DOHH2 (cell line): ENCODE measurements around the gene SLC5A10.
"Not testable (repeated sequence)": the region's sequence is repeated elsewhere in the genome, so short reads cannot be mapped to it uniquely, and the experiment has no call there.

ENCODE experiments used
- H3F3A ChIP-seq: fragments of 200-600 bp; sonication (generic), shearing (Covaris generic); 2 replicates; pipeline ENCODE4 v1.6.0; 2016; ENCODE audit warnings: antibody characterized with exemption, mild to moderate bottlenecking; ENCODE audit not compliant: control insufficient read depth, insufficient read depth
- H3K27ac ChIP-seq: fragments of 200-600 bp; sonication (generic); 2 replicates; pipeline ENCODE4 v1.5.1; 2014; ENCODE audit warnings: low read depth, mild to moderate bottlenecking, low read length, moderate library complexity
- H3K27me3 ChIP-seq: fragments of 200-600 bp; sonication (generic); 2 replicates; pipeline ENCODE4 v1.6.1; 2014; ENCODE audit warnings: mild to moderate bottlenecking, low read length, mixed read lengths; ENCODE audit not compliant: control insufficient read depth
- H3K36me3 ChIP-seq: fragments of 200-600 bp; sonication (generic); 2 replicates; pipeline ENCODE4 v1.6.1; 2014; ENCODE audit warnings: mild to moderate bottlenecking, low read length, moderate library complexity, mixed read lengths; ENCODE audit not compliant: control insufficient read depth
- H3K4me1 ChIP-seq: fragments of 200-600 bp; sonication (generic); 2 replicates; pipeline ENCODE4 v1.6.1; 2014; ENCODE audit warnings: mild to moderate bottlenecking, low read length, mixed read lengths; ENCODE audit not compliant: control insufficient read depth
- H3K4me2 ChIP-seq: fragments of 200-600 bp; sonication (generic); 2 replicates; pipeline ENCODE4 v1.6.0; 2014; ENCODE audit warnings: mild to moderate bottlenecking, low read length, moderate library complexity
- H3K4me3 ChIP-seq: fragments of 200-600 bp; sonication (generic); 2 replicates; pipeline ENCODE4 v1.5.1; 2014; ENCODE audit warnings: mild to moderate bottlenecking, low read length, mixed read lengths
- H3K79me2 ChIP-seq: fragments of 200-600 bp; sonication (generic); 2 replicates; pipeline ENCODE4 v1.6.1; 2014; ENCODE audit warnings: mild to moderate bottlenecking, low read length, mixed read lengths; ENCODE audit not compliant: control insufficient read depth
- H3K9me2 ChIP-seq: fragments of 200-600 bp; sonication (generic); replicated peaks from 2 replicates; pipeline ENCODE4 v1.6.1; 2014; ENCODE audit warnings: mild to moderate bottlenecking, low read length, mixed read lengths; ENCODE audit not compliant: control insufficient read depth
- H3K9me3 ChIP-seq: fragments of 200-600 bp; sonication (generic); 2 replicates; pipeline ENCODE4 v1.6.1; 2014; ENCODE audit warnings: antibody characterized with exemption, low read length, mixed read lengths; ENCODE audit not compliant: control insufficient read depth, insufficient read depth
- H4K20me1 ChIP-seq: fragments of 200-600 bp; sonication (generic); 2 replicates; pipeline ENCODE4 v1.6.0; 2014; ENCODE audit warnings: low read depth, mild to moderate bottlenecking, antibody characterized with exemption, low read length, moderate library complexity; ENCODE audit not compliant: control insufficient read depth, insufficient read depth
- CTCF ChIP-seq: fragments of 200-600 bp; sonication (generic); IDR thresholded peaks from one replicate; pipeline ENCODE4 v1.5.1; 2014; ENCODE audit warnings: antibody characterized with exemption, mild to moderate bottlenecking, low read depth, low read length; ENCODE audit not compliant: poor library complexity, severe bottlenecking
- EZH2phosphoT487 ChIP-seq: fragments of 200-600 bp; sonication (generic); IDR thresholded peaks from 2 replicates; pipeline ENCODE4 v1.6.1; 2017; ENCODE audit warnings: borderline replicate concordance, mild to moderate bottlenecking, antibody characterized with exemption, low read length, moderate library complexity, mixed read lengths

Gene SLC5A10

GRCh38 chr17:18921485-18921884, 30.5 kb upstream of the SLC5A10 start:
- H3K4me1 ChIP-seq, result peaks cover 97% of the 10 kb centered on the region
- no peaks in the 10 kb centered on the region for H3K27me3 ChIP-seq
- H3K27ac ChIP-seq, result peak overlapping the region; percentile 79
- H3K36me3 ChIP-seq, result peaks cover 70% of the 10 kb centered on the region
- H3K79me2 ChIP-seq, result peaks cover 81% of the 10 kb centered on the region
- TF ChIP-seq CTCF (no peak), EZH2phosphoT487 (no peak)
- no peaks in the 10 kb centered on the region for H3K9me2 ChIP-seq
- no peaks in the 10 kb centered on the region for H3K9me3 ChIP-seq
- H3F3A ChIP-seq, result peaks cover 34% of the 10 kb centered on the region
- peak overlapping the region; percentile 84 for H3K4me2 ChIP-seq
- H4K20me1 ChIP-seq, result no peaks in the 10 kb centered on the region
- H3K4me3 ChIP-seq, result peak overlapping the region; percentile 46

- no peaks in the 10 kb centered on the region for H3K9me3 ChIP-seq
- H3F3A ChIP-seq, result peaks cover 34% of the 10 kb centered on the region
- peaks cover 70% of the 10 kb centered on the region for H3K36me3 ChIP-seq
- H3K79me2 ChIP-seq, result peaks cover 82% of the 10 kb centered on the region
- peak overlapping the region; percentile 46 for H3K4me3 ChIP-seq
- peak overlapping the region; percentile 79 for H3K27ac ChIP-seq
- no peaks in the 10 kb centered on the region for H4K20me1 ChIP-seq
- peaks cover 97% of the 10 kb centered on the region for H3K4me1 ChIP-seq
- H3K9me2 ChIP-seq, result no peaks in the 10 kb centered on the region
- TF ChIP-seq CTCF (no peak), EZH2phosphoT487 (no peak)
- no peaks in the 10 kb centered on the region for H3K27me3 ChIP-seq
- peak overlapping the region; percentile 84 for H3K4me2 ChIP-seq
Observed at GRCh38 chr17:18921912-18922451, 30.0 kb upstream of the SLC5A10 start.

GRCh38 chr17:18922596-18922995, 29.4 kb upstream of the SLC5A10 start:
- H3K9me3 ChIP-seq, H4K20me1 ChIP-seq, H3K27me3 ChIP-seq, H3K9me2 ChIP-seq: not testable (repeated sequence)
- Histone ChIP-seq H3K4me2 (peak overlapping the region; percentile 84), H3K4me1 (peaks cover 98% of the 10 kb centered on the region), H3K79me2 (peaks cover 87% of the 10 kb centered on the region), H3F3A (peaks cover 34% of the 10 kb centered on the region), H3K4me3 (0 out of 2 replicates have a peak overlapping the region, but pooled peaks have one; percentile 46), H3K27ac (peak overlapping the region; percentile 79), H3K36me3 (peaks cover 73% of the 10 kb centered on the region)

DNA sequence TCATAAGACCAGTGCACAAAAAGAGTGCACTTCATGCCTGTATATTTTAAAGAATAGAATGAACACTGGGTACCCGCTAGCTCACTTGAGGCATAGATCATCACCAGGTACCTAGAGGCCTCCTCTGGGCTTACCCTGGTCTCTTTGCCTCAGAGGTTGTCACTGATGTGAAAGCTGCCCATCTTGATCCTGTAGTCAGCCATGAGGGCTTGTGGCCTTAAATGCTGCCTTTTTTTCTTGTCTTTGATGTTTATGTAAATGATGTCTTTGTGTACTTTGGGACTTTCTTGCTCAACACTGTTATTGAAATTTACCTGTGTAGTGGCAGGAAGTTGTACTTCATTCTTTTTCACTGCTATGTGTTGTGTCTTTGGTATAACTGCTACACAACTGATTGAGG, 26.8 kb upstream of the SLC5A10 start:
- Histone ChIP-seq H3K4me2 (peak overlapping the region; percentile 47), H3K27me3 (no peaks in the 10 kb centered on the region), H3K4me1 (peaks cover 79% of the 10 kb centered on the region), H3F3A (peaks cover 38% of the 10 kb centered on the region), H3K9me3 (no peaks in the 10 kb centered on the region), H3K27ac (peak overlapping the region; percentile 58), H4K20me1 (no peaks in the 10 kb centered on the region), H3K79me2 (peaks cover 63% of the 10 kb centered on the region), H3K4me3 (peak overlapping the region; percentile 31), H3K36me3 (peaks cover 77% of the 10 kb centered on the region), H3K9me2 (no peaks in the 10 kb centered on the region)
- TF ChIP-seq CTCF (no peak), EZH2phosphoT487 (no peak)
